A549 treated with AZD9567 at 1 μM for 4 hours (cell line): Measurements from ENCODE around the gene MLLT3. TPM values are rescaled to one million over a fixed set of nuclear protein-coding genes. Genes with fewer than 3 reads are reported as not detected.

Source experiments
- total RNA-seq: library from RNA; stranded (reverse); fragments of 200-300 nt; extraction: Qiagen RNA extraction; gene quantifications from 5 replicates; pipeline ENCODE4 v1.2.3, GENCODE V29; 2022; ENCODE audit not compliant: insufficient read depth

The MLLT3 gene
- total RNA-seq = 12.6 to 24.1 TPM (median 14.2 TPM) in 5 replicates

DNA sequence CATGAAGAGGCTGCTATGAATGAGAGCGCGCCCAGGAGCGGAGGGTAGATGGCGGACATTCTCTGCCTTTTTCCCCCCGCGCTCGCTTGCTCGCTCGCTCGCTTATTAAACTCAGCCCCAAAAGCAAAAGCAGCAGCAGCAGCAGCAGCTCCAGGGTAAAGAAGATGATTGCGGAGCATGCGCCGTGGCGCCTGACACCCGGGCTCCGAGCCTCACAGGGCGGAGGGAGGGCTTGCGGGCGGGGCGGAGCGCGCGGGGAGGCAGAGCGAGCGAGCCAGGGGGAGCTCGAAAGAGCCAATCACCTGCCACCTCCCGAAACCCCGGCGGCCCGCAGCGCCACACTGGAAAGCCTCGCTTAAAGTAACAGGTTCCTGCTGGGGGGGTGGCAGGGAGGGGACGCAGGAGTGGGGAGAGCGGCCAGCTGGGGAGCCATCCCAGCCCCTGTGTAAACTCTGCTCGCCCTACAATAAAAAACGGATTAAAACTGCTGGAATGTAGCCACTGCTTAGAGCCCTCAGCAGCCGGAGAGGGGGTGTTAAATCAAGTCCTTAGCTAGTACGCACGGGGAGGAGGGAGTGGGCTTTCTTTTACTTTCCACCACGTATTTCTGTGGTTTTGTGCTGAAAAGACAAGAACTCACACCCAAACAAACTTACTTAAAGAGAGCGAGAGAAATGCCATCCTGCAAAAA is at the start of gene MLLT3:
Gene MLLT3 (minus strand): TSS at position 170 of the 691 bp plus-strand sequence.

Other genes starting within 250 kb of the MLLT3 start
- 14.0 to 21.4 TPM (median 15.5 TPM) in 5 replicates for gene FOCAD, start 61.8 kb upstream of the MLLT3 start, total RNA-seq